ENCODE data around the gene SEL1L.

DNA sequence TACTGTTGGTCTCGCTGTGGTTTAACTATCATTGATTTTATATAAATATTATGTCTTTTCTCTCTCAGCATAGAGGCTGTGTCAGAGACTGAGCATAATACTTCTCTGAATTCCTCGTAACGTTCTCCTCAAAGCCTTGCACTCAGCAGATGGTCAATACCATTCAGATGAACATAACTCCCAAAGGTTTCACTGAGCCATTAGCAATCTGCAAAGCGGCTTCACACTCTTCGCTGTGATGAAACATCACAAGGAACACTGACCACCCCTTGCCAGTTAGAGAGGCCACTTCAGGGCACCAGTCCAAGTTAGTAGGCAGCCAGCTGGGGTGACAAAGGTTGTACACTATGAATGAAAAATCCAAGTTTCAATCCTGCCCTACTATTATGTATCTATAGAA lies 103.4 kb downstream of the SEL1L start:
- TF ChIP-seq, protein P1, sequence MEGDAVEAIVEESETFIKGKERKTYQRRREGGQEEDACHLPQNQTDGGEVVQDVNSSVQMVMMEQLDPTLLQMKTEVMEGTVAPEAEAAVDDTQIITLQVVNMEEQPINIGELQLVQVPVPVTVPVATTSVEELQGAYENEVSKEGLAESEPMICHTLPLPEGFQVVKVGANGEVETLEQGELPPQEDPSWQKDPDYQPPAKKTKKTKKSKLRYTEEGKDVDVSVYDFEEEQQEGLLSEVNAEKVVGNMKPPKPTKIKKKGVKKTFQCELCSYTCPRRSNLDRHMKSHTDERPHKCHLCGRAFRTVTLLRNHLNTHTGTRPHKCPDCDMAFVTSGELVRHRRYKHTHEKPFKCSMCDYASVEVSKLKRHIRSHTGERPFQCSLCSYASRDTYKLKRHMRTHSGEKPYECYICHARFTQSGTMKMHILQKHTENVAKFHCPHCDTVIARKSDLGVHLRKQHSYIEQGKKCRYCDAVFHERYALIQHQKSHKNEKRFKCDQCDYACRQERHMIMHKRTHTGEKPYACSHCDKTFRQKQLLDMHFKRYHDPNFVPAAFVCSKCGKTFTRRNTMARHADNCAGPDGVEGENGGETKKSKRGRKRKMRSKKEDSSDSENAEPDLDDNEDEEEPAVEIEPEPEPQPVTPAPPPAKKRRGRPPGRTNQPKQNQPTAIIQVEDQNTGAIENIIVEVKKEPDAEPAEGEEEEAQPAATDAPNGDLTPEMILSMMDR (IDR thresholded peaks at IDR 0.05), result no peak
- TF ChIP-seq MXI1 (IDR thresholded peaks at IDR 0.05; ENCODE audit: low read depth, low read length) (no peak), POLR2AphosphoS5 (IDR thresholded peaks at IDR 0.05; ENCODE audit: low read depth, low read length) (no peak), EZH2phosphoT487 (IDR thresholded peaks at IDR 0.05; ENCODE audit: borderline replicate concordance, low read depth) (no peak), JUND (IDR thresholded peaks at IDR 0.05) (no peak), NRF1 (IDR thresholded peaks at IDR 0.05; ENCODE audit: low read depth, low read length) (no peak)
- TF ChIP-seq, protein P2, sequence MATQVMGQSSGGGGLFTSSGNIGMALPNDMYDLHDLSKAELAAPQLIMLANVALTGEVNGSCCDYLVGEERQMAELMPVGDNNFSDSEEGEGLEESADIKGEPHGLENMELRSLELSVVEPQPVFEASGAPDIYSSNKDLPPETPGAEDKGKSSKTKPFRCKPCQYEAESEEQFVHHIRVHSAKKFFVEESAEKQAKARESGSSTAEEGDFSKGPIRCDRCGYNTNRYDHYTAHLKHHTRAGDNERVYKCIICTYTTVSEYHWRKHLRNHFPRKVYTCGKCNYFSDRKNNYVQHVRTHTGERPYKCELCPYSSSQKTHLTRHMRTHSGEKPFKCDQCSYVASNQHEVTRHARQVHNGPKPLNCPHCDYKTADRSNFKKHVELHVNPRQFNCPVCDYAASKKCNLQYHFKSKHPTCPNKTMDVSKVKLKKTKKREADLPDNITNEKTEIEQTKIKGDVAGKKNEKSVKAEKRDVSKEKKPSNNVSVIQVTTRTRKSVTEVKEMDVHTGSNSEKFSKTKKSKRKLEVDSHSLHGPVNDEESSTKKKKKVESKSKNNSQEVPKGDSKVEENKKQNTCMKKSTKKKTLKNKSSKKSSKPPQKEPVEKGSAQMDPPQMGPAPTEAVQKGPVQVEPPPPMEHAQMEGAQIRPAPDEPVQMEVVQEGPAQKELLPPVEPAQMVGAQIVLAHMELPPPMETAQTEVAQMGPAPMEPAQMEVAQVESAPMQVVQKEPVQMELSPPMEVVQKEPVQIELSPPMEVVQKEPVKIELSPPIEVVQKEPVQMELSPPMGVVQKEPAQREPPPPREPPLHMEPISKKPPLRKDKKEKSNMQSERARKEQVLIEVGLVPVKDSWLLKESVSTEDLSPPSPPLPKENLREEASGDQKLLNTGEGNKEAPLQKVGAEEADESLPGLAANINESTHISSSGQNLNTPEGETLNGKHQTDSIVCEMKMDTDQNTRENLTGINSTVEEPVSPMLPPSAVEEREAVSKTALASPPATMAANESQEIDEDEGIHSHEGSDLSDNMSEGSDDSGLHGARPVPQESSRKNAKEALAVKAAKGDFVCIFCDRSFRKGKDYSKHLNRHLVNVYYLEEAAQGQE (IDR thresholded peaks at IDR 0.05; ENCODE audit: low read depth, low read length), result no peak
- TF ChIP-seq, protein P3, sequence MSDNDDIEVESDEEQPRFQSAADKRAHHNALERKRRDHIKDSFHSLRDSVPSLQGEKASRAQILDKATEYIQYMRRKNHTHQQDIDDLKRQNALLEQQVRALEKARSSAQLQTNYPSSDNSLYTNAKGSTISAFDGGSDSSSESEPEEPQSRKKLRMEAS (IDR thresholded peaks at IDR 0.05; ENCODE audit: low read depth), result no peak

Data from SK-N-SH (cell line).